ENCODE results near the gene UTF1.
"Not testable (repeated sequence)": the region's sequence is repeated elsewhere in the genome, so short reads cannot be mapped to it uniquely, and the experiment has no call there.

Gene UTF1

DNA sequence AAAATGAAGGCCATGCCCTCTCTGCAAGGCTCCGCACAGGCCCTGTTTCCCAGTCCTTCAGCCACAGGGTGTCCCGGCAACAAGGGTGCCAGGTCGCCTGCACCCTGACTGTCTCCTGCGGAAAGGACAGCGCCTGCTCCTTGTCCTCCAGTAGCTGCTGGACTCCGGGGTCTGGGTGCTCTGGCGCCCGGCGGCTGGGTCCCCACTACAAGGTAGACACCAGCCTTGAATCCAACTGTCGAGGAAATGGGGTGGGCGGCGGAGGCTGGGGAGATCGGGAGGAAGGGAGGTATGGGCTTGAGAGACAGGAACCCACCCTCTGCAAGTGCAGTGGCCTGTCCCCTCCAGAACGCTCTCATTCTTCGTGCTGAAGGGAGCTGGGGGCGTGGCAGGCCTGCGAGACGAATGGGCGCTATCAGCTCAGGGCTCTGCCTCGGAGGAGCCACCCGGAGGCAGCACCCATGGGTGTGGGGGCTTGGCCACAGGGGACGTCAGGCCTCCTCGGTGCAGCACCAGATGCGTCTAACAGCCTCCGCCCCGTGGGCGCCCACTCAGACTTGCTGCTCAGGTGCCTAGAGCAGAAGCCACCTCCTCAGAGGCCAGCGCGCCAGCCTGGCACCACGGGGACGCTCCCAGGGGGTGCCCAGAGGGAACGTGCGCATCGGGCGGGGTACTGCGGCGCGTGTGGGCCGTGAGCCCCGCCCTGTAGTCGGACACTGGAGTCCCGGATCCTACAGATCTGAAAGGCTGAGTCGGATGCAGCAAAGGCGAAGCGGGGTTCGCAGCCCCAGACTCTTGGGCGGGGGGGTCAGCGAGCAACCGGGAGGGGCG, 31.1 kb downstream of the UTF1 start:
- peak overlapping the region; percentile 68 for H3K4me3 ChIP-seq (ENCODE audit: low read depth, low read length)
- TF ChIP-seq, protein P1, sequence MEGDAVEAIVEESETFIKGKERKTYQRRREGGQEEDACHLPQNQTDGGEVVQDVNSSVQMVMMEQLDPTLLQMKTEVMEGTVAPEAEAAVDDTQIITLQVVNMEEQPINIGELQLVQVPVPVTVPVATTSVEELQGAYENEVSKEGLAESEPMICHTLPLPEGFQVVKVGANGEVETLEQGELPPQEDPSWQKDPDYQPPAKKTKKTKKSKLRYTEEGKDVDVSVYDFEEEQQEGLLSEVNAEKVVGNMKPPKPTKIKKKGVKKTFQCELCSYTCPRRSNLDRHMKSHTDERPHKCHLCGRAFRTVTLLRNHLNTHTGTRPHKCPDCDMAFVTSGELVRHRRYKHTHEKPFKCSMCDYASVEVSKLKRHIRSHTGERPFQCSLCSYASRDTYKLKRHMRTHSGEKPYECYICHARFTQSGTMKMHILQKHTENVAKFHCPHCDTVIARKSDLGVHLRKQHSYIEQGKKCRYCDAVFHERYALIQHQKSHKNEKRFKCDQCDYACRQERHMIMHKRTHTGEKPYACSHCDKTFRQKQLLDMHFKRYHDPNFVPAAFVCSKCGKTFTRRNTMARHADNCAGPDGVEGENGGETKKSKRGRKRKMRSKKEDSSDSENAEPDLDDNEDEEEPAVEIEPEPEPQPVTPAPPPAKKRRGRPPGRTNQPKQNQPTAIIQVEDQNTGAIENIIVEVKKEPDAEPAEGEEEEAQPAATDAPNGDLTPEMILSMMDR (IDR thresholded peaks at IDR 0.05; ENCODE audit: borderline replicate concordance, insufficient read depth, low read depth, low read length) = no peak

- TF ChIP-seq, protein P1 (IDR thresholded peaks at IDR 0.05; ENCODE audit: borderline replicate concordance, insufficient read depth, low read depth, low read length) = no peak
- H3K4me3 ChIP-seq (ENCODE audit: low read depth, low read length) = peak overlapping the region; percentile 68
Observed at GRCh38 chr10:133261726-133262325, 31.8 kb downstream of the UTF1 start.

DNA sequence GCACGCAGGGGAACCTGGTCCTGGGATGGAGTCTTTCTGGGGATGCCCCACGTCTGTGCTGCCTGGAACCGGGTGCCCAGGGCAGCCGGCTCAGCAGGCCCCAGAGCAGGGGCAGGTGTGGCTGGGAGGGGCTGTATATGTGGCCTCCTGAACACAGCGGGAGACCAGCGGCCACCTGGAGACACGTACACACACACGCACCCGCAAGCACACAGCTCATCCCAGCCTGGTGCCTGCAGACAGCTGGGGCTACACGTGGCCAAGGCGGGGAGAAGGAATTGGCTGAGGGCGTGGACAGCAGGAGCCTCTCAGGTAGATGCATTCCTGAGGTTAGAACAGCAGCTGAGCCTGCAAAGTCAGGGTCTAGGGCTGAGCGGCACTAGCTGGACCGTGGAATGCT, 32.7 kb downstream of the UTF1 start:
- no peak overlapping the region for H3K4me3 ChIP-seq (ENCODE audit: low read depth, low read length)
- TF ChIP-seq, protein P1 (IDR thresholded peaks at IDR 0.05; ENCODE audit: borderline replicate concordance, insufficient read depth, low read depth, low read length) = no peak

GRCh38 chr10:133263674-133264073, 33.7 kb downstream of the UTF1 start:
- TF ChIP-seq, protein P1 (IDR thresholded peaks at IDR 0.05; ENCODE audit: borderline replicate concordance, insufficient read depth, low read depth, low read length) = no peak

DNA sequence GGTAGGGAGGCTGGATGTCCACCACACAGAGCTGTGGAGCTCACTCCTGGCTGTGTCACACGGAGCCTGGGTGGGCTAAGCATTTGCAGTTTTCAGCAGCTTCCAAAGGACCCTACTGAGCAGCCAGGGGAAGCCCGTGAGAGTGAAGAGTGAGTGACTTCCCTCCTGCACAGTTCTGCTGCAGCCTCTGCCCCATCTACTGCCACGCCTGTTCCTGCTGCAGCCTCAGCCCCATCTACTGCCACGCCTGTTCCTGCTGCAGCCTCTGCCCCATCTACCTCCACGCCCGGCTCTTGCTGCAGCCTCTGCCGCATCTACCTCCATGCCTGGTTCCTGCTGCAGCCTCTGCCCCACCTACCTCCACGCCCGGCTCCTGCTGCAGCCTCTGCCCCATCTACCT, 34.4 kb downstream of the UTF1 start:
- no peak overlapping the region for H3K4me3 ChIP-seq (ENCODE audit: low read depth, low read length)
- TF ChIP-seq, protein P1 (IDR thresholded peaks at IDR 0.05; ENCODE audit: borderline replicate concordance, insufficient read depth, low read depth, low read length) = no peak

More at GRCh38 chr10:133263674-133264073, 33.7 kb downstream of the UTF1 start:
- H3K4me3 ChIP-seq (ENCODE audit: low read depth, low read length) = no peak overlapping the region

- not testable (repeated sequence) for H3K4me3 ChIP-seq (ENCODE audit: low read depth, low read length)
Observed at GRCh38 chr10:133265052-133265451, 35.0 kb downstream of the UTF1 start.

DNA sequence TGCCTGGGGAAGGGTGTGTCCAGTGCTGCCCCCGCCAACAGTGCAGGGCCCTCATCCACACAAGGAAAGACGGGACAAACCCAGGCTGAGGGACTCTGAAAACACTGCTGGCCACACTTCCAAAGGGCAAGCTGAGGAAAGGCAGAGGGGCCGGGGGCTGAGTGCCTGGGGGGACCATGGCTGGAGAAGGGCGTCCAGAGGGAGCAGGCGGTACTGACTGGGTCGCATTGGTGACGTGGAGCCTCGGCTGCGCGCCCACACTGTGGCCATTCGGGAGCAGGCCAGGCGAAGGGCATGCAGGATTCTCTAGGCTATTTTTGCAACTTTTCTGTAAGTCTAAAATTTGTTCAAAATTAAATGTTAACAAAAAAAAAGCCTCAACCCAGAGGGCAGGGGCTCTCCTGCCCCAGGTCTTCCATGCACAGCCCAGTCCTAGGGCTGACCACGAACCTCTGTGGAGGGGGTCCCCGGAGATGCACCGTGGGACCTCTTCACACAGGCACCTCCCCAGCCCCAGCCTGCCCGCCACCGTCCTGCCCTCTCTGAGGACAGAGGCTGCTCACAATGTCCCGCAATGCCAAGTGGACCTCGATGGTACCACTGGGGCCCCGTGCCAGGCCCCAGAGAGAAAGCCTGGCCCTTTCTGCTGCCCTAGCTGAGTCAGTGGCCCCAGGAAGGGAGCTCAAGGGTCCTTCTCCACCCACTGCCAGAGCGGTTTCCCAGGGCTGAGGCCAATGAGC, 36.2 kb downstream of the UTF1 start:
- TF ChIP-seq, protein P1 (IDR thresholded peaks at IDR 0.05; ENCODE audit: borderline replicate concordance, insufficient read depth, low read depth, low read length) = no peak

More for the DNA sequence above, 36.2 kb downstream of the UTF1 start:
- H3K4me3 ChIP-seq (ENCODE audit: low read depth, low read length) = no peak overlapping the region

Data from GM12875 (cell line).